ENCODE results near the gene BLOC1S1.

BLOC1S1 gene

DNA sequence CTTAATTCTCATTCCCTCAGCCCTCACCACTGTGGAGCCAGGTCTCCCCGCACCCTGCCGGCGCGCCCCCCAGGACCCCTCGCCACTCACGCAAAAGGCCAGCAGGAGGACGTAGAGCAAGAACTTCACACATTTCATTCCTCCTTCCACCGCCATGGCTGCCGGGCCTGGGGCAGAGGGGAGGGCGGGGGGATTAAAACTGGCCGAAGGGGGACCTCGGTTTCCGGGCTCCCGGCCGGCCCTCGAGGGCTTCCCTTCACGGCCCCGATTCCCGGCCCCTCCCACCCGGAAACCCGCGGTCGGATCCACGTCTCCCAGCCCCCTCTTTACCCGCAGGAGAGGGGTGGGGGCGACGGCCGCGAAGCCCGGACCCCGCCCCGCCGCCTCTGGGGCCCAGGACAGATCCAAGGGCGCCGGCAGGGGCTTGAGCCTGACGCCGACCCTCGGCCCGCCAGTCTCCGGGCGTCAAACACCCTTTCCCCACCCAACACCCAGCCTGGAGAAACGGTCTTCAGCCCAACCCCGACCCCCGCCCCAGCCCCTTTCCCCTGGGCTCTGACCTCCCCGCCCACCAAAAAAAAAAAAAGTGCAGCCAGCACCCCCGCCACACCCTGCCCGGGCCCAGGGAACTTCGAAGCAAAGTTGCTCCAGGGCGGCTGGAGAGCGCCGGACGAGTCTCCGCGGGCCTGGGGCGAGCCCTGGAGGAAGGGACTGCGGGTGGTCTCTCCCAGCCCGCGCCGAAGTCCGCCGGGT, 12.5 kb downstream of the BLOC1S1 start:
- peak; percentile 72 for DNase-seq

DNA sequence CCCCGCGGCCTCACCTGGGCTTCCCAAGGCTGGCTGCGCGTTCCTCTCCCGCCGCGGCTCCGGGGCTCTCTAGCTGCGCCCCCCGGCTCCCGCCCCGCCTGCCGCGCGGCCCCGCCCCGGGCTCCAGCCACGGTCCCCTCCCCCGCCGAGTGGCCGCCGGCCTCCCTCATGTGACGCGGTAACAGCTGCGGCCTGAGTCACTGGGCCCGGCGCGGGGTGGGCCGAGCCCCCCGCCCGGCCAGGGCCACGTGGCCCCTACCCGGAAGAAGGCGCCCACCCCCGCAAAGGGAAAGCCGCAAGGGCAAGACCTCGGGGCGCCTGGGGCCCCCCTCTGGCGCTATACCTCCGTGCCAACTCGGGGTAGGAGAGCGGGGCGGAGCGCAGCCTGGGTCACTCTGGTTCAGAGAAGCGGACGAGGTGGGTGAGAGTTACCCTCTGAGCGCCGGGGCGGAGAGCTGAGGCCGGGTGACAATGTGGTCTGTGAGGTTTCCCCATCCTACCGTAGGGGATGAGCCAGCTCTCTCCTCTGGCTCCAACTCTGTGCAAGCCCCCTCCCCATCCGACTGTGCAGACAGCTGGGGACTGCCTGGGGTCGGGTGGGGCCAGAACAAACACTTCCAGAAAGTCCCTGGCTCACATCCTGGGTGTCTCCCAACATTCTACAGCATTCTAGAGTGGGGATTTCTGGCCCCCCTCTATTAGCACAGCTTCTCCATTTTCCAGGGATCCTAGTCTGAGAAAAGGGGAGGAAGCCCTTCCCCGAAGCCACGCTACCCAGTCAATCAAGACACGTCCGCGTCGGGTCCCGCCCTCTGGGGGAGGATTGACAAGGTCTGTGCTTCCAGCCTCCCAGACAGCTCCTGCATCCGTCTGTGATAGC, 13.3 kb downstream of the BLOC1S1 start, which contains the start of gene CD63:
CD63 (minus strand) TSS at position 71 of the 880 bp plus-strand sequence. CDS start 668 bp downstream, outside the sequence.
- peak; percentile 96 for DNase-seq

DNA sequence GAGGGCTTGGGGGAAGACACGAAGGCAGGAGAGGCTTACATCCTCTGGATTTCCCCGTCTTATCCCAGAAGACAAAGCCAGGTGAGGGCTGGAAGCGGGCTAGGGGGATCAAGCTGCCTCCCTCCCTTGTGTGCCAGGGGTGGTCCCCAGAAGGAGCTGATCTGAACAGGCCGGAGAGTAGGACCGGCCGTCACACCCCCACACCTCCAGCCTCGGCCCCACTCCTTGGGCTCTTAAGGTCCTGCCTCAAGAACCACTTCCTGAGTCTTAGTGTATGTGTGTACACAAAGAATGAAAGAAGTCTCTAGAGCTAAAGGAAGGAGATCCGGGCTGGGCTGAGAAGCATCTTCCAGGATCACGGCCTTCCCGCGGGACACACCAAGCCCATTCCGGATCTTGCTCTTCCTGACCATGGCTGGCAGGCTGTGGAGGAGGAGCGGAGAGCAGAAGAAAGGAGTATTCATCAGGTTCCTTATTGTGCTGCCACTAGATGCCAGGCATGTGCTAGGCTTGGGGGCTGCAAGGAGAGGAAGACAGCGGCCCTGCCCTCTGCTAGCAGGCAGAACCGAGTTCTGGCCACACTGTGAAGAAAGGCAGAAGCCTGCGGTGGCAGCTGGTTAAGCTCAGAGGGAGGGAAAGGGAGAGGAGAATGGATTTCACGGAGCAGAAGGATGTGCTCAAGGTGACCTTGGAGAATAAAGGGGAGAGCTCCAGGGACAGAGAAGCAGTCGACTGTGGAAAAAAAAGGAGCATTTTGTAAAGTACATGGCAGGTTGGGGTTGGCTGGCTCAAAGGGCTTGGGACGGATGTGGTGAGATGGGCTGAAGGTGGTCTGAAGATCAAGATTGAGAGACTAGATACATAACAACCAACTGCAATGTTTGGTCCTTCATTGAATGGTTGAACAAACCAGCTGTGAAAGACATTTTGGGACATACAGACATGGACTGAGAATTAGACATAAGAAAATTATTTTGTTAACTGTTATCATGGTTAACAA, 14.3 kb downstream of the BLOC1S1 start:
- DNase-seq, result peak; percentile 68

DNA sequence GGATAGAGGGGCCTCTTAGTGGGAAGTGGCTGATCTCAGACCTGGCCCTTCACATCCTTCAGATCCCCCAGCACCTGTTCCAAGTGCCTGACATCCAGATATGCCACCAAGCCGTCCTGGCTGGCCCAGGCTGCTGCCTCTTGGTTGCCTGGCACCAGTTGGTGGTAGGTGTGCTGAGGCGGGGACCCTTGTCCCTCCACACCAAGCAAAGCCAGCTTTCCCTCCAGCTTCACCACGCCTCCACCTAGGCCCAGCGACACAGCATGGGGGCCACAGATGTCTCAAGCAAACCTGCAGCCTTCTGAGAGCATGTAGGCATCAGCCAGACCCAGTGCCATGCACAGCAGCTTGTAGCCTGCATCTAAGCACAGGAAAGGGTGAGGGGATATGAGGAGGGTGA, 16.4 kb downstream of the BLOC1S1 start:
- no peak for DNase-seq

DNA sequence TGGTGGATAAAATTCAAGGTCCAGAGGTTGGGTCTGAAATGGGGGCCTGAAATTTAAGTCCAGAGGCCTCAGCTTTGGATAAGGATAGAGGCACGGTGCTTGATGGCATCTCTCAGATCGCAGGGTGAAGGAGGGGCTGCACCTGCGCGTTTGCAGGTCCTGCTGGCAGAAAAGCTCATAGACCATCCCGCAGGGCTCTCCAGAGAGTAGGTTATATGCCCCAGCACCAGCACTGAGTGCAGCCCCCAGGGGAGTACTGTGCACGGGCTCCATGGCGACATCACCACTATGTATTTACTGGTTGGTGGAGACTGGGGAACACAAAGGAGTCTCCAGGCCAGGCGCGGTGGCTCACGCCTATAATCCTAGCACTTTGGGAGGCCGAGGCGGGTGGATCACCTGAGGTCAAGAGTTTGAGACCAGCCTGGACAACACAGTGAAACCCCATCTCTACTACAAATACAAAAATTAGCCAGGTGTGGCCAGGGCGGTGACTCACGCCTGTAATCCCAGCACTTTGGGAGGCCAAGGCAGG, 17.2 kb downstream of the BLOC1S1 start:
- no peak for DNase-seq

DNA sequence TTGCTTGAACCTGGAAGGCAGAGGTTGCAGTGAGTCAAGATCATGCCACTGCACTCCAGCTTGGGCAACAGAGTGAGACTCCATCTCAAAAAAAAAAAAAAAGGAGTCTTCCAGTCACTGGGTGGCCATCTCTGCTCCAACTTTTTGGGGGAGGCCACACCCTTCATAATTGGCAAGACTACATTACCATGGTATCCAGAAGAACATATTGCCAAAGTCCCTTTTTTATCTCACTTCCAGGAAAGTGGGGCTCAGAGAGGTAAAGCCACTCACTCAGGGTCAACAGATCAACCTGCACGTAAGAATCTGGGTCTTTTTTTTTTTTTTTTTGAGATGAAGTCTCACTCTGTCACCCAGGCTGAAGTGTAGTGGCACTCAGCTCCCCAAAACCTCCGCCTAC, 18.0 kb downstream of the BLOC1S1 start:
- DNase-seq, result no peak

DNA sequence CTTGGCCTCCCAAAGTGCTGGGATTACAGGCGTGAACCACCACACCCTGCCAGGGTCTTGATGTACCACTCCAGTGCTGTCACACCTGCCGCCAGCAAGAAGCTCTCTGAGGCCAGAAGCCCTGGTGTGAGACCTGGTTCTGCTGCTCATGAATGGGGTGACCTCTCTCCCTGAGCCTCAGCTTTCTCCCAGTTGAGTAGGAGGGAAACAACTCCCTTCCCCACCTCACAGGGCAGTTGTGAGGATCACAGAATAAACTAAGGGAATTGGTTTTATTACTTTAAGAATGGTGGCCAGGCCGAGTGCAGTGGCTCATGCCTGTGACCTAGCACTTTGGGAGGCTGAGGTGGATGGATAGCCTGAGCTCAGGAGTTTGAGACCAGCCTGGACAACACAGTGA, 18.7 kb downstream of the BLOC1S1 start:
- DNase-seq, result no peak

DNA sequence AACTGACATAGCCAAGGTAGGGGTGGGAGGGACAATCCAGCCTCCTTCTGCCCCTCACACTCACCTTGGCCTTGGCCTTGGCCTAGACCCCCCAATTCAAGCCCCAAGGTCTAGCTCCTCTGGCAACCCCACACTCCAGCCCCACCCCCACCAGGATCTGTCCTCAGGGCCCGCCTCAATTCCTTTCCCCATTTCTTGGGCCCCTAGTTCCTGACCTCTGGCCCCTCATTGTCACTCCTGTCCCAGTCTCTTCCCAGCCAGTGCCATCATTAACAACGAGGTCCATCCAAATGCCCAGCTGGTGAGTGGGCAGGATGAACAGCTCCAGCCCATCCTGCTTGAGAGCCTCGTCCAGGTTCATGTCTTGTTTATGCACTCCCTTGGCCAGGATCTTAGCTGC, 20.2 kb downstream of the BLOC1S1 start:
- no peak for DNase-seq

DNA sequence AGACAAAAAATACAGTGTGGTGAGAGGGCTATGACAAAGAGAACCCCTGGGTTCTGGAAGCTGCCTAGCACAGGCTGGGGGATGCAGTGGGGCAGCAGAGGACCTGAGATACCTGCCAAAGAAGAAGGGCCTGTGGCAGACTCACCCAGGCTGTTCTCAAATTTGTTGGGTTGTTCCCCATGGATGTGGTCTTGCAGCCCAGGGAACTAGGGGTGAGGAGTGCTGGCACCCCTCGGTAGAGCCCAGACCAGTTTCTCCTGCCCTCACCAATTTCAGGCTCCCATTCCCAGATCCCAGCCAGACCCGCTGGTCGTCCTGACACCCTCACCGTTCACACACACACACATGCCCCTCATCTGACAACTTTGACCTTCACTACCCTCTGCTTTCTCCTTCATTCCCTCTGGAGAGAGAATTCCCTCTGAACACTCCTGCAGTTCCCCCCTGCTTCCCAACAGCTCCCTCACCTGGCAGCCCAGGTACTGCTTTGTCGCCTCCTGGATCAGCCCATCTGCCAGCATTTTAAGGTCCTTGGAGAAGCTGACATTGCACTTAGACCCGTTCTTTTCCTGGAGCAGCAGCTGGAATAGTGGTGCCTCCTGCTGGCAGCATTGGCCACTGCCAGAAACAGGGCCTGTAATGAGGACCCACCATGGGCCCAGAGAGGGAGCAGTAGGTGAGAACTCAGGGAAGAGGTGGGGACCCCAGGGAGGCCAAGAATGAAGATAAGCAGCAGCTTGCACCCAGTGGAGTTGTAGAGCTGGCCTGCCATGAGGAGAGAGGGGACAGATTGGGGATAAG, 21.1 kb downstream of the BLOC1S1 start:
- peak; percentile 68 for DNase-seq

DNA sequence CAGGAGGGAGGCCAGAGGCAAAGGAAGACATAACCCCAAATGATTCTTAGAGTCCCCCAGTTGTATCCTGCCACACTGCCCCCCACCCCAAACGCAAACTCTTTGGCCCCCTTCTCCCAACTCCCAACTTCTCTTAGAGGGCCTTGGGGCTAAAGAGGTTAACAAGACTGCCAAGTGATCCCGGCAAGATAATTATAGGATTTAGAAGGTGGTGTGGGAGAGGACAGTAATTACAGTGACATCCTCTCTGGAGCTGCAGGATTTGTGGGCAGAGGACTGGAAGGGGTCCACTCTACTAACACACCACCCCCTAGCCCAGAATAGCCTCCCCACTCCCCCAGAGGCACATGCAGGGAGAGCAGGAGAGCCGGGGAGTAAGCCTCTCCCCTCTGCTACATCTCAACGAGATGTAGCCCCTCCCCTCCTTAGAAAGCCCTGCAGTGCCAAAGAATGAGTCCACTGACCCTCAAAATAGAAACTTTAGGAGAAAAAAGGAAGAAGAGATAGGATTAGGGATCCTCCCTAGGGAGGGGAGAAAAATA, 21.8 kb downstream of the BLOC1S1 start:
- DNase-seq, result no peak

DNA sequence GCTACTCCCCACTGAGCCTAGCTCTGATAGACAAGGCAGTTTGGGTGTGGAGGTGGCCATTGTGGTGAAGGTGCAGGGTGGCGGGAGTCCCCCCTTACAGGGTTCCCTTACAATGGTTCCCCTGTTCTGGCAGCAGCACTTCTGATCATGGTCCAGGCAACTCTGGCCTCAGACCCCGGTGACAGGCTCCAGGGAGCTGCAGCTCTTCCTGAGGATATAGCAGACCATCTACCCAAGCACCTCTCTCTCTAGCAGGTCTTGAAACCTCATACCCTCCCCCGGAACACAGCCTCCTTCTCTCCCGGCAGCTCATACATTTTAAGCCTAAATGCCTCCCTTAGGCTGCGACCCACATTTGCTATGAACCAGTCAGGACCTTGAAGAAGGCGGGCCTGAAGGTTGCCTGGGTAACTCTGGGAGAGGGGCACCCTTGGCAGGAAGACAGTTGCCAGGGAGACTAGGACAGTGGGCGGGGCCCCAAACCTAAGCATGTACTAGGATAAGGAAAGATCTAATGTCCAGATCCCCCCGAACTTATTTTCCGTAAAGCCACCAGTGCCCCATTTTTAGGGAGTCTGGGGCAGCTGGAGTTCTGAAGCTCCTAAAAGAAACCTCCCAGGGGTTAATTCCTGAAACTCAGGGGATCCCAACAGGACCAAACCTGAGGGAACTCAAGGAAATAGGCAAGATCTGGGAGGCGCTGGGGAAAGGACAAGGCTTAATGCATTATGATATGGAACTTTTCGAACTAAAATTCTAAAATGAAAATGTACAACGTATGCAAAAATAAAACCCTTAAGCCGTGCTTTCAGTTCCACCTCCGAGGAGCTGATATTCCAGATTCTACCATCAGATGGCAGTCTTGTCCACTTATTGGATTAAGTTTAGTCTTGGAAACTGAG, 22.5 kb downstream of the BLOC1S1 start:
- peak; percentile 90 for DNase-seq

DNA sequence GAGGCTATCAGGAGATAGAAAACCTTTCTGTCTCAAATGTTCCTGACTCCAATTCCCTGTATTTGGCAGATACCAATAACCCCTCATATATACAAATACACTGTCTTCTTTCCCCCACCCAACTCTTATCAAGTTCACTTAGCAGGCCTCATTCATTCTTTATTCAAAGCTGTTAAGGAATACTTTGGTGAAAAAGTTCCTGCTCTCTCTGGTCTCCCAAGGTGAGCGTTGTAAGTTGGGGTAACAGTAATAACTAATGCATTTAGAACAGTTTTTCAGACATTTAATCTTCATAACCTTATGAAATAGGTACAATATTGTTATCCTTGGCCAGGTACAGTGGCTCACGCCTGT, 23.2 kb downstream of the BLOC1S1 start:
- DNase-seq, result no peak

DNA sequence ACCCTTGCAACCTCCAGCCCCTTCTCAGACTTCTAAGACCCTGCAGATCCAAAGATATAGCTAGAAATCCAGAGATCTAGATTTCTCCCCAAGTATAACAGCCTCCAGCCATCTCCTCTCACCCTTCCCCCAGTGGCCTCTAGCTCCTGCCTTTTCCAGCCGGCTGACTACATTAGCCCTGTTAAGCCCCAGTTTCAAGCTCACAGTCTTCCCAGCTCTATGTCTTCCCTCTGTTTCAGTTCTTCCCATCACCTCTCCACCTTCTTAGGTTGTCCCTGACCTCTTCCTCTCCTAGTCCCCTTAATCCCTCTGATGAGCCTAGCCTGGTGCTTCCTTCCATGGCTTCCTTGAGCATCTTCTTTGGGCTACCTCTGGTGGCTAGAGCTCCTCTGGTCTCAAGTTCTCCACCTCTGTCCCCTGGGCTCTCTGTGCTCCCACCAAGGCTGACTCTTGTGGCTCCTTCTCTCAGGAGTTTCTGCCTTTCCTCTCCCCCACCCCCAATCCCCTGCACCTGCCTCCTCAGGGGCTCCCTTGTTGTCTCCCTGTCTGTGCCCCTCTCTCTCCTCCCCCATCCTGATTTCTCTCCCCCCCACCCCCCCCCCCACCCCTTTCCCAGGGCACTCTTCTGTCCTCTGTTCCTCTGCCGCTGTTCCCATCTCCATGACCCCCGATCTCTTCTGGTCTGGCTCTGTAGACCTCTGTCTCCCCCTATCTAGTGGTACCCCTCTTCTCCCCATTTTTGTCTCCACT, 26.3 kb downstream of the BLOC1S1 start:
- DNase-seq, result no peak

DNA sequence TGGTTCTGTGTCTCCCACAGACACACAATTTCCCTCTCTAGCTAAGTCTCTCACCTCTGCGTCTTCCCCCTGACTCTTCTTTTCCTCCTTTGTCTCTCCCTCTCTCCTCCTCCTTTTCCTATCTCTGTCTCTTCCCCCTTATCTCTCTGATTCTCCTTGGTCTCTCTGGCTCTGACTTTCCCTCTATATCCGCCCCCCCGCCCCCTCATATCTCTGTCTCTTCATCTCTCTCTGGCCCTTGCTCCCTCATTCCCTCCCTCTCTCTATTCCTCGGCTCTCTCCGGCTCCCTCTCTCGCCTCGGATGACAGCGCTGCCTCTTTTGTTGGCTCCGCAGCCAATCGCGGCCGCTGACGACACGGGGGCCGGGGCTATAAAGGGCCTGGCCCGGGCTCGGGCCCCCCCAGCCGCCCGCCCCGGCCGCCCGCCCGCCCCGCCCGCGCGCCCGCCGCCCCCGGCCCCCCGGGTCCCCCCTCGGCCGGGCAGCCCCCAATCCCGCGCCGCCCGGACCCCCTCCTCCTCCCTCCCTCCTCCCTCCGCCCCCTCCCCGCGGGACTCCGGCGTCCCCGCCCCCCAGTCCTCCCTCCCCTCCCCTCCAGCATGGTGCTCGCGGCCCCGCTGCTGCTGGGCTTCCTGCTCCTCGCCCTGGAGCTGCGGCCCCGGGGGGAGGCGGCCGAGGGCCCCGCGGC, 27.0 kb downstream of the BLOC1S1 start, which contains the start of gene GDF11:
GDF11 (plus strand) TSS at position 404 of the 687 bp plus-strand sequence; CDS start at position 599, 195 bp downstream.
- DNase-seq, result peak; percentile 86

DNA sequence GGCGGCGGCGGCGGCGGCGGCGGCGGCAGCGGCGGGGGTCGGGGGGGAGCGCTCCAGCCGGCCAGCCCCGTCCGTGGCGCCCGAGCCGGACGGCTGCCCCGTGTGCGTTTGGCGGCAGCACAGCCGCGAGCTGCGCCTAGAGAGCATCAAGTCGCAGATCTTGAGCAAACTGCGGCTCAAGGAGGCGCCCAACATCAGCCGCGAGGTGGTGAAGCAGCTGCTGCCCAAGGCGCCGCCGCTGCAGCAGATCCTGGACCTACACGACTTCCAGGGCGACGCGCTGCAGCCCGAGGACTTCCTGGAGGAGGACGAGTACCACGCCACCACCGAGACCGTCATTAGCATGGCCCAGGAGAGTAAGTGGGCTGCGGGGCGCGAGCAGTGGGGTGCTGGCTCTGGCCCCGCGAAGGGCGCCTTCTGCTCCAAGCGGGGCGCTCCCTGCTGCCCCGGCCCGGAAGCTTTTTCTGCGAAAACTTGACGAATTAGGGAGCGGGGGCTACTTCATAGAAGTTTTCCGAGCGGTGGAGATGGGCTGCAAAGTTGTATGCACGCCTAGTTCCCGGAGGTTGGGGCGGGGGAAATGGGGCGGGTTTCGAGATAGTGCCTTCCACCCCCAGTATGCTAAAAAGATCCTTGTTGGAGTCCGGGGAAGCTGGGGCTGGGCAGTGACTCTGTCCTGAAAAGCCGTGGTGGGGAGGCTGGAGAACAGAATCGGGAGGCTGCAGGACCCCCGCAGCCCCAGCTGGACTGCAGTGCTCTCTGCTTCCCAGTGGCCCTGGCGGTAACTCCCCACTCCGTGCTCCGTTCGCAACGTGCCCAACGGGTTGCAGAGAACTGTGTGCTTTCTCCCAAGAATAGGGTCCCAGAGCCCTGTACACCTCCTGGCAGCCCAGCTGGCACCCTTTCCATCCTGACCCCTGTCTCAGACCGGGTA, 27.8 kb downstream of the BLOC1S1 start:
- DNase-seq, result peak; percentile 74

DNA sequence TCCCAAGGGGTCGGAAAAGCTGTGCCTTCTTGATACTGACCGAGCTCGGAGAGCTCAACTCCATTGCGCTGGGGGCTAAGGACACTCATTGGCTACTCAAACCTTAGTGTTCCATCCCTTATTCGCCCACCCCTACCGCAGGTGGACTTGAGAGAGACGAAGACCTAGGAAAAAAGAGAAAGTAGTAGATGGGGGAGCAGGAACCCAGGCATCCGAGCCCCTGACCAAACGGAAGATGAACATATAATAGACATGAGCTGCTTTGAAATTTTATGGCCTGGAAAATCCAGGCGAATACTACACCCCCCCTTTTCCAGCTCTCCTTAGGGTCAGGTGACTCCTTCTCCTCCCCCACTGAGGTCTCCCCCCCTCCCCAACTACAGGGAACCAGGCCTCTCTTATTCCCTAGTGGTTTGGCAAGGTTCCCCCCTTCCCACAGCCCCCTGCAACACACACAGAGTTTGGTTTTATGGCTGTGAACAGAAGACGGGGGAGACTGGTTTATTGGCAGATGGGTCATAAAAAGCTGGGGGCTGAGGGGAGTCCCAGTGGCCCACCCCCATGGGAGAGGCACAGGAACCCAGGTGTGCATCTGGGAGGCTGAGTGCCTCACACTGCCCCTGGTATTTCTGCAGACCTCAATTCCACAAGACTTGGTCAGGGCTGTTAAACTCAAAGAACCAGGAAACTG, 28.6 kb downstream of the BLOC1S1 start:
- no peak for DNase-seq

Measured in fibroblast of skin of back (primary cell).